GM19438 (cell line): ENCODE data around the gene ZBTB20.

Experiments
- ATAC-seq: cut with Tn5 transposase; IDR thresholded peaks from one replicate; pipeline ENCODE4 v1.9.1; 2021; ENCODE audit warnings: low read depth; ENCODE audit not compliant: unreplicated experiment

Gene ZBTB20

DNA sequence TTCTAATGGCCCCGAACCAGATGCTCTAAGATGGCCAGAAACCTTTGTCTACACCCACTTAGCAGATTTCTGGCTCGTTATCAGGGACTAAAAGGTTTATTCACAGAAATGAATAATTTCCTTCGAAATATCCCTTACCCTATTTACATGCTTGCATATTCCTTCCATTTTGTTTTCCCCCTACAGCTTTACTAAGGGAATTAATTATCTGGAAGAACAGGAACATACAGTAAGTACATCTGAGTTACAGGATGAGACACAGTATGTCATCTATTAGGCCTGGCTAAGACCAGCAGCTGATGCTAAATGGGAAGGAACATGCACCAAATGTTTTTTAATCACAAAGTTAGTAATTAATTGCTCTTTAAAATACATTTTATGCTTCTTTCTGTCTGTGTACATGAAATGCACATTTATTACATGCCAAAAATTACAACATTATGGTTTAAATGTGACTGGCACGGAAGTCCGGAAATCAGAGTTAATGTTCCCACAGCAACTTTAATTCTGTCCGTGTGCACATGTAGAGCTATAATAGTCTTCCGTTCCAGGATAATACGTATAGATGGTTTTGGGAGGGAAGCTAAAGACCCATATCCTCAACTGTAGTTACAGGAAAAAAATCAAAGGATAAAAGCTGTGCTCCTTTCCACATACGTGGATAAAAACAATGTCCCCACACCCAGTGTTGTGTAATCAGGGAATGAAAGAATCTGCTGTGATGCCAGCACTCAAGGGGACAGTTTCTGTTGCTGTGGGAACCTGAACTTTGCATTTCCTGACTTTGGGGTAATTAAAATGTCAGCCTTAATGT is 771.3 kb downstream of the ZBTB20 start:
- no peak for ATAC-seq

DNA sequence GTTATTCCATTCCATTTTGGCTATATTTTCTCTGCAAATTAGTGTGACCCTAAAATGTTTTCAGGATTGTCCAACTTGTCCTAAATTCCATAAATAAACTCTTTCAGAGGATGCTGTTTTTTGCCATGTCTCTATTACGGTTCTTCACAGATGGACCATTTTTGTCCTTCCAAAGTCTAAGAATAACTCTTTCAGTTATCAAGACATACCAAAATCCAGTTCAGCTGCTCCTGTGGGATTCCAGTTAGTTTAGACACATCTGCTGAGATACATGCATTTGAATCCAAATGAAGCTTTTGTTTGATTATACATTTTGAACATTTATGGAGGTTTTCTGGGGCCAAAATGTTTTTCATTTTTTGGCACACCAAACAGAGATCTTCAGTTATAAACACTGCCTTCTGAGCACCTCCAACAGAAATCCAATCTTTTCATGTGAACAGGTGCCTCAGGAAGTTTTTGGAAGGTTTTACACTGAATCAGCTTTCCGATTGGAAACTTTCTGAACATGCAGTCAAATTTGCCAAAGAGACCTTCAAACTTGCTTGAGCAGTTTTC is 772.6 kb downstream of the ZBTB20 start:
- ATAC-seq: no peak

DNA sequence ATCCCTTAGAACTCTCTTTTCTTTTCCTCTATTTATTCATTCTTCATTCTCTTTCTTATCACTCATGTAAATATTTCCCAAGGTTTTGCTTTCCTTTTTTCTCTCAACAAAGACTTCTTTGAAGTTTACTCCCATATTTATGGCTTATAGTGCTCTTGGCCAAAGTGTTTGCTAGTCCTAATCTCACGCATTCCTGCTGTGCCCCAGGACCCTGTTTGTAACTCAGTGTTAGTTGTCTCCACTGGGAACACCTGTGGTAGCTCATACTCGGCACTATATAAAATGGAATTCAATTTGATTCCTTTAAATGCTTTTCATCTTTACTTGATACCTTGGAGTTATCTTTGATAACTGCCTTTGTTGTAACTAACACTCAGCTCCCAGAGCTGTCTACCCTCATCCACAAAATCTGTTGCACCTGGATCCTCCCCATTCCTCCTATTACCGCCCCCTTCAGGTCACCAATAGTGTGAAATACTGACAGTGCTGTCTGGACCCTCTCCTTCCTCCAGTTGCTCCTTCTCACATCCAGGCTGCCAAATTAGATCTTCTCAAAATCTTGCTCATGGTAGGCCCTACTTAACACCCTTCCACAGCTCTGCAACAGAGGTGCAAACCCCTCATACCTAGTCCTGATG is 776.4 kb downstream of the ZBTB20 start:
- ATAC-seq: no peak

DNA sequence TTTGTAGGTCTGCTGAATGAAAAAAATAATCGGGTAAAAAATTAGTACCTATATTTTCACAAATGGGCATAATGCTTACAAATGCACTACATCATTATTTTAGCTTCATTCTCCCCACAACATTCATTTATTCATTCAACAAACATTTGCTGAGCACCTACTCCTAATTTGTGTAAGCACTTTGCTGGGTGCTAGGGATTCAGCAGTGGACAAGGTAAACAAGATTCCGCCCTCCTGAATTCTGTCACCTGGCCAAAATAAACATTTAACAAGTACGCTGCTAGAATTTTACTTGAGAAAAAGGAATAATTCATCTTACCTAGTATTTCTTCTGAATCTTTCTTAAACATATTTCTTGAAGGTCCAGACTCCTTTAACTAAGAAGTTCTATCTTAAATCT is 781.2 kb downstream of the ZBTB20 start:
- ATAC-seq: no peak

DNA sequence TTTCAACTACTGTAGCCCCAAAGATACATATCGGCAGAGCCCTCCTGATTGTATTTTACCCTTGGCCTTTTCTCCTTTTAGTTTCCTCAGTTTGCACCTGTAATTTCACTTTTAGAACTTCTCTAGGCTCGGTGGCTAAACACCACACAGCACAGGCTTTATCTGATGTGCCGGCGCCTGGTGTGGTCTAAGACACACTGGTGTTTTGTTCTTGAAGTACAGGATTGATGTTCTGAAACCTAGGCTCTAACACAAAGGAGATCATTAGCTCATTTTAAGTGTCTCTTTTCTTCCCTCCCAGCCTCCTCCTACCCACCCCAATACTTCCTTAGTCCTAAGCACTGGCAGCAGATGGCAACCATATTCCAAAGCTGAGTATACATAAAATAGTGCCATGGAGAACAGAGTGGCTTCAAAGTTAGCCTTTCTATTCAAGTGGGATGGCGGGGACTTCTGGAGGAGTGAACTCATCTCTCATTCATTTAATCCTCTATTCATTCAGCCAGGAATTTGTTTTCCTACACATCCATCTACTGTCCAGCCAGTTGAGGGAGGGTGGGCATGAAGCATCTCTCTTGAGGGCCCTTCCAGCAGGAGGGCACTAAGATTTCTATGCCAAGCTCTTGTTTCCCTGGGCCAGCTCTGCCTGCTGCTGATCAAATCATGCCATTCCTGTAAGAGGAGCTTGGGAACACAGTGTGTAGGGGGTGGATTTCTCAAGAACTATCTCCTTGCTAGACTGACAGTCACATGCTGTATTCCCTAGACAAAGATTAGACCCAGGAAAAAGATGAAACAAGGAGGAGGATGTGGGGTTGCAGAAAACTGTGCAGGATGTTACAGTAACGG is 782.1 kb downstream of the ZBTB20 start:
- ATAC-seq: no peak

DNA sequence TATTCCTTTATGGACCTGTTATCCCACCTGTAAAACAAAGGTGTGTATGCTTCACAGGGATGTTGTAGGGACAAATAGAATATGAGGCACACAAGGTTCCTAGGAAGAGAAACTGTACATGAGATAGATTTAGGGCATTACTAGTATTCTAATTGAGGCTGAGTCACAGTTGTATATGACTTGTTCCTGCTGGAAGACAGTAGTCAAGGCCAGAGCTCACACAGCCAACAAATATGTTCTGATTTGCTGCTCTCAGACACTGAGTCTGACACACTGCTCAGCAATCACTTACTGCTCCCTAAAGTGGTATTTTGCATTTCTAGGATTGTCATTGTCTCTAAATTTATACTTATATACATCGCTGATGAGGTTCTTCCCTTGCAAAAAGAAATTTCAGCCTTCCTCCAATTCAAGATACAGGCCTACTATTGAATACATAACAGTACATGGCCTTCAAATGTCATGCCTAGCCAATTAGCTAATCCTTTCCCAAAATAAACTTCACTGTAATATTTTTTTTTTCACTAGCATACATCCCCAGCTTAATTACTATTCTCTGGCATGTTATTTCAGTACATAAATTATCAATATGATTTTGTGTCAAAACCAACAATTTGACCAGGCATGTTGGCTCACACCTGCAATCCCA is 783.4 kb downstream of the ZBTB20 start:
- no peak for ATAC-seq

DNA sequence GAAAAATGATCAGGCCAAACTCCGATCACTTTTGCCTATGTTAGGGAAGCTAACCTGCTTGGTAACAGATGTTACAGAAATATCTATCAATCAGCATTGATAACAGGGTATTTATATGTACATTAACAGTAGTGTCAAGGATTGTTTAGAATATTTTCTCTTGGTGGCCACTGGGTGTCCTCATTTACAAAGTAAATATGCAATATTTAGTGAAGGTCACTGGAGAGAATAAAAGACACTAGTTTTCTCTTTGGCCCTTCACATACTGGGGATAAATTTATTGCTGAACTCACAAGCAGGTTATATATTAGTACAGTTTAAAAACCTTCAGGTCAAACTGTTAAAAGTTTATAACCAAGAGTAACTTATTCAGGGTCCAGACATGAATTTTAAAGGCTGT is 784.3 kb downstream of the ZBTB20 start:
- no peak for ATAC-seq

DNA sequence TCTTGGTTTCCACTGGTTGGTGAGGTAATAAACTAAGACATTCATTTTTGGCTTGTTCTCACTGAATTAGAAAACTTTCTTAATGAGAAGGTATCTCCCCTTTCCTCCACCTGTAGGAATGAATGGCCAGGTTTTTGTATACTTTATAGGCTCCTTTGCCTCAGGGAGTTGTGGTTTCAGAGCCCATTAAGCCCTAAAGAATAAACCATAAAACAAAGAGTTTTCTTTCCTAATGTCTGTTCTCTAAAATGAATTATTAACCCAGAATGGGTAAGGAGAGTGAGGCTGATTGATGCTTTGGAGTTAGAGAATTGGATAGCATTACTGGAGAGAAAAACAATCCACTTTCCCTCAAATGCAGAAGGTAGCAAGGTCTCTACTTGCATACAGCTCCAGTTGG is 785.7 kb downstream of the ZBTB20 start:
- no peak for ATAC-seq

DNA sequence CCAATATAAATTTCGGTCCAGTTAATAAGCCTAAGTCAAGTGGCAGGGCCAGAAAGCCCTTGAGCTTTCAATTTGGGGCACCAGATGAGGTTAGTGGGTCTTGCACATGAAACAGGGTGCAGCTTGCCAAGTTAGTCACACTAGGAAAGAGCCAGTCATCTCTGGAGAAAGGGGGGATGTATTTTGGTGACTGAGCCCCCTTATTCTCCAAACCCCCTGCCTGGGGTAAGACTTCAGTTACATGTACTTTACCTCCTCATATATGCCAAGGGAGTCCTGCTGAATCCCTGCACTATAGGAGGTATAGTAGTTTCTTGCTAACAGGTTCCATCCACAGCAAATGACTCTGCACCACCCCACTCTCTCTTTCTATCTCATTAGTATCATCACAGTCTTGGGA is 790.6 kb downstream of the ZBTB20 start:
- no peak for ATAC-seq

DNA sequence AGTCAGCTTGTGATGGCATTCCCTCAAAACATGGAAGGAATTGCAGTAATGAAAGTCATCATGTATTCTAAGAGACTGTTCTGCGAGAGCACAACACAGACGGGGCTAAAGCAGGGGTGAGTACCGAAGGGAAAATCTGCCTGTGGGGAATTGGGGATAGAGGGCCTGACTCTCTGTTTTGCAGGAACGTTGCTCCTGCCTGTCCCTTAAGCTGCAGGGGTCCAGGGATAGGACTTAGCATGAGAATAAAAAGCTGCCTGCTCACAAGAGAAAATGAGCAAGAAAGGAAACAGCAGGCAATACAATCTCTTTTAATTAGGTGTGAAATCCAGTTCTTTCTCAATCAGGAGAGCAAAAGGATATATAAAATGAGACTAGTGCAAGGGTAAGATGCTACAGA is 791.0 kb downstream of the ZBTB20 start:
- ATAC-seq: no peak

DNA sequence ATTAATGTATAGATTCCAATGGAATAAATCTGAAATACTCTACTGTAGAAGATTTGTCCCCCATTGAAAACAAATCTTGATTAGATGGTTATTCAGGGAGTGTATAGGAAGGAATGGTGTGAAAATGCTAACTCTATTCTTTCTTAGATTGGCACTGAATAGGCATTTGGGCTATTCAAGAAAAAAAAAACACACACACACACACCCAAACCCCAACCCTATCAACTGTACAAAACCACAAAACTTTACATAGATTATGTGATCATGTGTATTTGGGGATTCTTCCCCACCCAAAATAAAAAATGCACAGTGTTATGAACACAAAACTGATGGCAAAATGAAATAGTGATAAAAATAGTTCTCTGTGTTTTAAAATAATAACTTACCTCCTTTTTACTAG is 791.4 kb downstream of the ZBTB20 start:
- ATAC-seq: no peak

DNA sequence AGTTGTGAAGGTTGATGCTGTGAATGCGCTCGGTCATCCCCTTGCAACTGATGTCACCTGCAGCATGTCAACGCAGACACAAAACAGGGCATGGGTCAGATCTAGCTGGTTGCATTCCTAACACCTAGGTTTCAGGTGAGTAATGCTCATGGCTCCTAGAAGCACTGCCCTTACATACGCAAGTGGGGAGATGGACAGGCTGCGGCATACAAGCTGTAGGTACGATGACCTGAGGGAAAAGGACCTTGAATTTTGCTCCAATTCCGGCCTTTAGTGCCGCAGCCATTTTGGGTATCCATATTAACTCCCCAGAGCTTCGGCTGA is 795.3 kb downstream of the ZBTB20 start:
- no peak for ATAC-seq

DNA sequence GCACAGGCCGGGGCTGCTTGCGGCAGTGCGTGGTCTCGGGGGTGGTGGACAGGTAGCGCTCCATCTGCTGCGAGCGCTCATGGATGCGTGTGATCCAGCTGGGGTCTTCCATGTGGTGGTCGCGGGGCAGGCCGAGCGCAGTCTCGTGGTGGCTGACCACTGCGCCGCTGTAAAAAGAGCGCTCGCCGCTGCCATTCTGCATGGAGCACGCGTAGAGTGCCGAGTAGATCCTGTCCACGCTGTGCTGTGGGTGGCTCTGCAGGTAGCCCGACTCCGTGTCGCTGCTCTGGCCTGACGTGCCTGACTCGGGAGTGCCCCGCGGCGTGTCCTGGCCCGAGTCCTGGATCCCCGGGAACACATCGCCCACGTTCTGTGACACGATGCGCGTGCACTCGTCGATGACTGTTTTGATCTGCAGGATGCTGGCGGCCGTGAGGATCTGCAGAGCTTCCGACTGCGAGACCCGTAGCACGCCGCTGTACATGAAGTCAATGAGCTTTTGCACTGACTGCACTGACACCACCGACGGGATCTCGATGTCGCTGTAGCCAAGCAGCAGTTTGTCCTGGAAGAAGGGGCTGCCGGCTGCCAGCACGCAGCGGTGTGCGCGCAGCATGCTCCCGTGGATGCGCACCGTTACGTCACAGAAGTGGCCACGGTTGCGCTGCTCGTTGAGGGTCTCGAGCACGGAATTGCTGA is 795.8 kb downstream of the ZBTB20 start:
- no peak for ATAC-seq

DNA sequence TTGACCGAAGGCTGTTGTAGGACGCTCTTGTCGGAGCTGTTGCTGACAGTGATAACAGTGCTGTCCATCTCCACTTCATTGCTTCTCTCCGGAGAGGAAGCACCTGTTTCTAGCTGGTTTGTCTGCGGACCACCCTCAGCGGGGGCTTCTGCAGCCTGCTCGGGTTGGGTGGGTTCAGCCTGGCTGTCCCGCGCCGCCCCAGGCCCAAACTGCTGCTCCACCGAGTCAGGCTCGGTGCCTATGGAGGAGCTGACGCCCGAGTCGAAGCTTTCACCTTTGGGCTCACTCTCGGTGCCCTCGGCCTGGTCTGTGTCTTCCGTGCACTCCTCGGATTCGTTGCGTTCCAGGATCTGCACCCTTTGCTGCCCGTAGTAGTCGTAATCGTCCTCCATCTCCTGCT is 796.4 kb downstream of the ZBTB20 start:
- no peak for ATAC-seq

DNA sequence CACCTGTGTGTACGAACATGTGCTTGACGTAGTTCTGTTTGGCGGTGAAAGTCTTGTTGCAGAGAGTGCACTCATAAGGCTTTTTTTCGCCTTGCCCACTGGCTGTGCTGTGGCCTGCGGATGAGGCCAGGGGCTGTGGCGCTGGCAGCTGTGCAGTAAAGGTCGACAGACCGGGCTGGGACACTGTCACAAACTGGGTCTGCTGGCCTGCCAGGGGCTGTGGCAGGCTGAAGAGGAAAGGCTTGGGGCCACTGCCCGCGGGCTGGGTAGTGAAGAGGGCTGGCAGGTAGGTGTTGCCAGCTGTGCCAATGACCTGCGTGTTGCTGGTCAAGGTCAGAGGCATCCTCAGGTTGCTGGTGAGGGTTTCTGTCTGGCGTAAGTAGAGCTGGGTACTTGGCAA is 796.8 kb downstream of the ZBTB20 start:
- ATAC-seq: no peak

DNA sequence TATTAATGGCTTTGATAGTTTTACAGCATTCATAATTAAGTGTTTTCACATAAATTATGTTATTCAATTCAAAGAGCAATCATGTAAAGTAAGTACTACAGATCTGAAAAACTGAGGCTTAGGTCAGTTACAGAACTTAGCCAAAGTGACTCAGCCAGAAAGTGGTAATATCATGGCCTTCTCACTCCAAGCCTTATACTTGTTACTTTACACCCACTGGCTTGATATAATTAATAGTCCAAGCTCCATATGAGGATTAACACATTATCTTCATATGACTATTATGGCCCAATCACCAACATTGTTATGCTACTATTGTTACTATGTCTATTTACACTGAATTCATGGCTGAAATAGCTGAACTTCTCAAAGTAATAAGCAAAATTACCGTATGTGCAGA is 802.6 kb downstream of the ZBTB20 start:
- ATAC-seq: no peak

DNA sequence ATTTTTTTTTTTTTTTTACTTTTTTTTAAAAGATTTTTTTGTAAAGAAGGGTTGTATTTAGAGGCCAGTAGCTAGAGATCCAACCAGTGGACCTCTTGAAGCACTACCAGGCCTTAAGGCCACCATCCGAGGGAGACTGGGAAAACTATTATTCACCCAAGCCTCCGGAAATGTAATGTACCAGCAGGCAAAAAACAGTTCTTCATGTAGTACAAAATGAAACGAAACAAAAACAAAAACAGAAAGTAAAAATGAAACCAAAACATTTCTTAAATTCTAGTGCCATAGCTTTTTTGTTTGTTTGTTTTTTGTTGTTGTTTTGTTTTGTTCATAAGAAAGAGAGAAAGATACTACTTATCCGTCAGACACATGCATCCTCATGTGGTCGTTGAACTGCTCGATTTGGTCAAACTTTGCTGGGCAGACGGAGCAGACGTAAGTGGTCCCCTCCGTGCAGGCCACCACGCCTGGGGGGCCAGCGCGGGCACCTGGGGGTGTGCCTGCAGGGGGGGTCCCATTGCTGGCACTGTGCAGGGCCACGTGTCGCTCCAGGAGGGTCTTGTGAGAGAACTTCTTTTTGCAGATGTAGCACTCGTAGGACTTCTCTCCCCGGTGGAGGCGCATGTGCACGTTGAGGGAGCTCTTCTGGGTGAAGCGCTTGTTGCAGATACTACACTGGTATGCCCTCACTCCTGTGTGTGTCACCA is 808.3 kb downstream of the ZBTB20 start:
- ATAC-seq: no peak

DNA sequence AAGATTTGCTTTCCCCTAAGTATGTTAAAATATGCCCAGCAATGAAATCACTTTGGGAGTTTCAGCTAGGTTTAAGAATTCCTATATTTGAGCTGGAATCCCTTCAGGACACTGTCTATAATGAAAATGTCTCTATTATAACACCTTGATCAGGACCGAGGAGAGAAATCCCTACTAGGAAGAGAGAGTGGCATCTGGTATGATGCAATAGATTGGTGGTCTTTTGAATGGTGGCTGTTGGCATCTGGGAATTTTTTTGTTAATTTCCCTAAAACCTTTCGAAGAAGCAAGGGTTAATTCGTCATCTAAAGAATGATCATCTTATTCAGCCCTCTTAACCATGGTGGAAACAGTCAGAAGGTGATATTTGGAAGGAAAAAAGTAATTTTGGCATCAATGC is 810.2 kb downstream of the ZBTB20 start:
- no peak for ATAC-seq

DNA sequence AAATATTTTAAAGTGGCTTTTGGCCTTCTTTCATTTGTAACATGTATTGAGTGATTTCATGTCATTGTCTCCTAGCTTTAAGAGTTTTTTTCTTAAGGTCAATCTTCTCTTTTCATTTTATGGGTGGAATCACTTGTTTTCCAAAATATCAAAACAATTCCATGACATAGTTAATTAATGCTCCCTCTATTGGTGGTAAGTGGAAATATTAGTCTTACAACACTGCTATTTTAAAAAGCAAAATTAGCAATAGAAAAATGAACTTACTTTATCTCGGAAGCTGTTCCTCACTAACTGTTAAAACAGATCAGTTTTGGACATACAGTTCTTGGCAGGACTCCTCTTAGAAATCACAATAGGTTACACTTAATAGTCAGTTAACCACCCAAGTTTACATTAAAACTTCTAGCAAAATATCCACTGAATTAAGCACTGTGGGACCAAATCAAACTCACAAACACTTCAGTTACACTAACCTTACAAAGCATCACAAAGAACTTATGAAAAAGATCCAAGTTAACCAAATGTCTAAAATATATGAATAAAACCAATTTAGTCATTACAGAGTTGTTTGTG is 810.9 kb downstream of the ZBTB20 start:
- no peak for ATAC-seq
